HG03025 (cell line): ENCODE measurements around the gene PSD4.

Experiments
- ATAC-seq: cut with Tn5 transposase; IDR thresholded peaks from one replicate; pipeline ENCODE4 v1.9.1; 2021; ENCODE audit warnings: mild to moderate bottlenecking, moderate library complexity; ENCODE audit not compliant: unreplicated experiment, low FRiP score

PSD4 gene

DNA sequence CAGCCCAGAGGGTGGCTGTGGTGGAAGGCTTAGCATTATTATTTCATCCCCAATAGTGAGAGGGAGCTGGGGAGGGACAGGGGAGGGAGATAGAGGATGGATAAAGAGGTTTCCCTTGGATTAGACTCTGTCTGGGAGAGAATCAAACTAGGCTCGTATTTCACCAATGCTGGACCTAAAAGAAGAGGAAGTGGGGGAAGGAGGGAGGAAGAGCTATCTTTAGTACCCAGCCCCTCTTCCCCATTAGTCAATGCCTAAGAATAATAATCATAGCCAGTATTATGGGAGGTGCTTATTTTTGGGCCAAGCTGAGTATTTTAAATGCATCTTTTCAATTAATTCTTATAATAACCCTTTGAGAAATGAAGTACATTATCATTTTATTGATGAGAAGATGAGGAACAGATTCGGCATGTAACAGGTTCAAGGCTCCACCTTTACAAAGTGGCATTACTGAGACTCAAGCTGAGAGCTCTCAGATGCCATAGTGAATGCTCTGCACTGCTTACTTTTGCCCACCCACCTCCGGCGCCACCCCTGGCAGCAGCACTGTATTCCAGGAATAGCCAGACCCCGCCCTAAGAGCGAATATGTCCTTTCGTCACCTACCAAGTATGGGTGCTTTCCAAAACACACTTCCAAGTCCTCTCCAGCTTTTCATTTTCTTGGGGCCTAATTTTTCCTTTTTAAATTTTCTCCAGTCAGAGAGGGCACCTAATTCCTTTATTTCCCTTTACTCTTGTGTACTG is 83.9 kb downstream of the PSD4 start:
- ATAC-seq, result no peak

DNA sequence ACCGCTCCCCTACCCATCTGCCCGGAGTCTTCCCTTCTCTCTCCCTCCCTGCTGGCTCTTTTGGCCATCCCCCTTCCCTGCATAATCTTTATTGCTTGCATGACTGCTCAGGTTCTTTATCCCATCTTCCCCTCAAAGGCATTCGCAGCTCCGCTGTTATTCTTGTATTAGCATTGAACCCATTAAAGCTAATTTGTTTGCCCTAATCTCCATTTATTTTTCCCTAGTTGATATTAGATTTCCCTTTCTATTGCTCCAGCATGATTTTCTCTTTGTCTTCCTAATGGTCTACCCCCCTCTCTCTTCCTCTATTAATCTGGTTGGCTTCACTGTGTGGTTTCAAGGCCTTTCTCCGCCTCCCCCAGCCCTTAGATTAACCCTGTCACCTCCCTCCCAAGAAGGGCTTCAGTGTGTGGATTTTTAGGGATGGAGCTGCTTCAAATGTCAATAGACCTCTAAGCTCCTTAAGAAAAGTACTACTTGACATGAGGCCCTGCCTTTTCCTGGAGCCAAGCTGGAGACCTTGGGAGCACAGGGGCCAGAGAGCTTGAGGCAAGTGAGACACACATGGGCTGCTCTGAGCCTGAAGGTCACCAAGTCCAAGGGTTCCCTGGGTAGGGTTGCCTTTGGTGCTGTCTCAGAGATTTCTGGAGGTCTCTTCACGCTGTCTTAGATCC is 84.8 kb downstream of the PSD4 start:
- ATAC-seq, result no peak
